Stimulated activated effector memory CD8-positive, alpha-beta T cell treated with anti-CD3 and anti-CD28 coated beads, Interleukin-12 subunit alpha, Interleukin-12 subunit beta, amount 100 ng/mL, for 72 hours (primary cell): ENCODE data around the gene ZNF468.
A peak's percentile ranks its signal among the peaks of the same experiment; 100 is the strongest.
"Not testable (repeated sequence)": the region's sequence is repeated elsewhere in the genome, so short reads cannot be mapped to it uniquely, and the experiment has no call there.

Experiments used
- ATAC-seq: fragments of 150-1000 bp; cut with Tn5 transposase; 2 replicates; pipeline ENCODE4 v1.10.0; 2021
- DNase-seq, 2 donors: peaks; one replicate each; pipeline ENCODE4 v3.0.0; 2021 to 2022; ENCODE audit warnings: low spot score in 2 of 2
- H3K27ac Mint-ChIP-seq: one replicate; pipeline ENCODE4 v1.8.0; 2022; ENCODE audit warnings: mild to moderate bottlenecking, mixed read lengths
- H3K36me3 Mint-ChIP-seq: one replicate; pipeline ENCODE4 v1.8.0; 2022; ENCODE audit warnings: mild to moderate bottlenecking, mixed read lengths
- H3K4me1 Mint-ChIP-seq: one replicate; pipeline ENCODE4 v1.8.0; 2022; ENCODE audit warnings: mixed read lengths
- H3K4me3 Mint-ChIP-seq: one replicate; pipeline ENCODE4 v1.8.0; 2022; ENCODE audit warnings: mild to moderate bottlenecking, mixed read lengths
- H3K9me3 Mint-ChIP-seq: one replicate; pipeline ENCODE4 v1.8.0; 2022; ENCODE audit warnings: mixed read lengths

The ZNF468 gene

DNA sequence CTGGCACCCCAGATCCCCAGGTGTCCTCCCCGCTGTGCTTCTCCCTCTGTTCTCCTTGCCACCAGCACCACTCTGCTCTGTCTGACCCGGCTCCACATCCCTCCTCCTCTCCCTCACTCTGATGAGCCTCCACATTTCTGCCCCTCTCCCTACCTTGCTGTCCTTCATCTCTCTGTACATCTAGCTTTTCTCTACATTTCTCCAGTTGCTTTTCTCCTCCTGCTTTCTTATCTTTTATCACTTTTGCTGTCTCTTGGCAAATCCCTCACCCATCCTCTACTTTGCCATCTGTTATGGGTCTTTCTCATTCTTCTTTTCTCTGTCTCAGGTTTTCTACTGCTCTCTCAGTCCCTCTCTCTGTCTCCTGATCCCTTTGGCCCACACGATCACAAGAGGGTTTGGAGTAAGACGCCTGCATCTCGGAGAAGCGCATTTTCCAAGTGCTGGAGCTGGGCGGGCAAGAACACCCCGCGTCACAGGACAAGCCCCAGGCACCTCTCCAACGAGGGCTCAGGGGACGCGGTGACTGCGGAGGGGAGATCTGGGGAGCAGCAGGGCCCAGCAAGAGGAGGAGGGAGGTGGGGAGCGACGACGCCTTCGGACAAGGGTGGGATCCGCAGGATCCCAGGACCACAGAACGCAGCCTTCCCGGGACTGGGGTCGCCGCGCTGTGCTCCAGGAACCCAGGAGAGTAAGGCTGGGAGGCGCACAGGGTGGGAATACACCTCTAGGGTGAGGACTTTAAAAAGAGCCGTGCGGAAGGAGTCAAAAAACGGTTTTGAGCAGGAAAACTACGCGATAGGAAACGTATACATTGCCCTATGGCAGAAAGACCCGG lies 660 bp downstream of the ZNF468 start:
- ATAC-seq = peak; percentile 52
- H3K27ac Mint-ChIP-seq = peak overlapping the region; percentile 88
- peaks cover 50% of the 10 kb centered on the region for H3K36me3 Mint-ChIP-seq
- not testable (repeated sequence) for DNase-seq, H3K9me3 Mint-ChIP-seq
- H3K4me3 Mint-ChIP-seq = peak overlapping the region; percentile 91
- H3K4me1 Mint-ChIP-seq = peaks cover 33% of the 10 kb centered on the region

DNA sequence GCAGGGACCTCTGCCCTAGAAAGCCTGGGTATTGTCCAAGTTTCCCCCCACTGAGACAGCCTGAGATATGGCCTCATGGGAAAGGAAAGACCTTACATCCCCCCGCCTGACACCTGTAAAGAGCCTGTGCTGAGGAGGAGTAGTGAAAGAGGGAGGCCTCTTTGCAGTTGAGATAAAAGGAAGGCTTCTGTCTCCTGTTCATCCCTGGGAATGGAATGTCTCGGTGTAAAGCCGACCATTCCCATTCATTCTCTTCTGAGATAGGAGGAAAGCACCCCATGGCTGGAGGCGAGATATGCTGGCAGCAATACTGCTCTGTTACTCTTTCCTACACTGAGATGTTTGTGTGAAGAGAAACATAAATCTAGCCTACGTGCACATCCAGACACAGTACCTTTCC lies 10.1 kb downstream of the ZNF468 start:
- not testable (repeated sequence) for H3K4me1 Mint-ChIP-seq, DNase-seq, H3K27ac Mint-ChIP-seq, ATAC-seq, H3K4me3 Mint-ChIP-seq
- Mint-ChIP-seq H3K36me3 (peaks cover 100% of the 10 kb centered on the region), H3K9me3 (peaks cover 11% of the 10 kb centered on the region)

DNA sequence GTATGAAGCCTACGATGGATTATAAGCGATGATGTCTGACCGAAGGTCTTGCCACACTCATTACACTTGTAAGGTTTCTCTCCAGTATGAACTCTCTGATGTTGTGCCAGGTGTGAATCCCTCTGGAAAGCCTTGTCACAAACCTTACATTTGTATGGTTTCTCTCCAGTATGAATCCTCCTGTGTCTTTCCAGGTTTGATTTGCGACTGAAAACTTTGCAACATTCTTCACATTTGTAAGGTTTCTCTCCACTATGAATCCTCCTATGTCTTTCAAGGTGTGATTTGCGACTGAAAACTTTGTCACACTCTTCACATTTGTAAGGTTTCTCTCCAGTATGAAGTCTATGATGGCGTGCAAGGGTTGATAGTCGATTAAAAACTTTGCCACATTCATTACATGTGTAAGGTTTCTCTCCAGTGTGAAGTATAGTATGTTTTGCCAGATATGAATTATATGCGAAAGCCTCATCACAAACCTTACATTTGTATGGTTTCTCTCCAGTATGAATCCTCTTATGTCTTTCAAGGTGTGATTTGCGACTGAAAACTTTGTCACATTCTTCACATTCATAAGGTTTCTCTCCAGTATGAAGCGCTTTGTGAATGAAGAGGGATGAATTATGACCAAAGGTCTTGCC lies 16.5 kb downstream of the ZNF468 start:
- H3K27ac Mint-ChIP-seq, ATAC-seq, H3K4me3 Mint-ChIP-seq, DNase-seq, H3K4me1 Mint-ChIP-seq: not testable (repeated sequence)
- Mint-ChIP-seq H3K36me3 (peaks cover 70% of the 10 kb centered on the region), H3K9me3 (peaks cover 17% of the 10 kb centered on the region)

DNA sequence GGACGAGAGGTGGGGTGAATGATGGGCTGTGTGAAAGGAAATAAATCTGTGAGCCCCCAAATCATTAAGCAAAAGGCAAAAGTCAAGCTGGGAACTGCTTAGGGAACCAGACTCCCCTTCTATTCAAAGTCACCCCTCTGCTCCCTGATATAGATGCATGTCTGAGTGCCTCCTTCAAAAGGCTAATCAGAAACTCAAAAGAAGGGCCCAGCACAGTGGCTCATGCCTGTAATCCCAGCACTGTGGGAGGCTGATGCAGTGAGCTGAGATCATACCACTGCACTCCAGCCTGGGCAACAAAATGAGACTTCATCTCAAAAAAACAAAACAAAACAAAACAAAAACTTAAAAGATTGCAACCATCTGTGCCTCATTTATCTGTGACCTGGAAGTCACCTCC lies 23.1 kb downstream of the ZNF468 start:
- Mint-ChIP-seq H3K27ac (peak overlapping the region; percentile 92), H3K4me1 (peaks cover 21% of the 10 kb centered on the region), H3K4me3 (peak overlapping the region; percentile 46), H3K9me3 (peaks cover 21% of the 10 kb centered on the region)
- not testable (repeated sequence) for H3K36me3 Mint-ChIP-seq, ATAC-seq, DNase-seq

DNA sequence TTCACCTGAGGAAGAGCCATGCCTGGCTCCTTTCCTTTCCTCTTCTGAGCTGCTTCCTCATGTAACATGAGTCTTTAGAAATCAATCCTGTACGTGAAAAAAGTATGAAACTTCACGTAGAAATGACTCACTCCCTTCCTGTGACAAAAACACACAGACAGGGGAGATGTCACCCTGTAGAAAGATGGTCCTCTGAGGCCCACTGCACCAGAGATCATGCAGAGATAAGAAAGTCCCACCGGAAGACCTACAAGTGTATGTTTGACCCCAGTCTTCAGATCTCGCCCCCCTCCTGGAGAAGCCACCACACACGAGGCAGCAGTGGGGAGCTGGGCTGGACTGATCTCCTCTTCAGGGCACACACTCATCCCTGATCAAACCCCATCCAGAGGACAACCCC lies 23.9 kb downstream of the ZNF468 start:
- H3K27ac Mint-ChIP-seq = peak overlapping the region; percentile 92
- H3K9me3 Mint-ChIP-seq = peaks cover 21% of the 10 kb centered on the region
- H3K4me1 Mint-ChIP-seq = peaks cover 21% of the 10 kb centered on the region
- DNase-seq, H3K36me3 Mint-ChIP-seq: not testable (repeated sequence)
- ATAC-seq = peak; percentile 85
- H3K4me3 Mint-ChIP-seq = peak overlapping the region; percentile 46

DNA sequence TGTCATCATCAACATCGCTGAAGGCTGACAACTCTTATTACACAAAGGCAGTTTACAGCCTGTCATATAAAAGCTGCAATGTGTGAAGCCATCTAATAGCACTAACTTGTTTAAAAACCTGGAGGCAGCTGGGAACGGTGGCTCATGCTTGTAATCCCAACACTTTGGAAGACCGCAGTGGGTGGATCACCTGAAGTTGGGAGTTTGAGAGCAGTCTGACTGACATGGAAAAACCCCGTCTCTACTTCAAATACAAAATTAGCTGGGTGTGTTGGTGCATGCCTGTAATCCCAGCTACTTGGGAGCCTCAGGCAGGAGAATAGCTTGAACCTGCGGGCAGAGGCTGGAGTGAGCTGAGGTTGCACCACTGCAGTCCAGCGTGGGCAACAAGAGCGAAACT lies 27.6 kb downstream of the ZNF468 start:
- not testable (repeated sequence) for ATAC-seq, DNase-seq, H3K4me3 Mint-ChIP-seq, H3K36me3 Mint-ChIP-seq, H3K9me3 Mint-ChIP-seq, H3K27ac Mint-ChIP-seq
- H3K4me1 Mint-ChIP-seq = peaks cover 21% of the 10 kb centered on the region

DNA sequence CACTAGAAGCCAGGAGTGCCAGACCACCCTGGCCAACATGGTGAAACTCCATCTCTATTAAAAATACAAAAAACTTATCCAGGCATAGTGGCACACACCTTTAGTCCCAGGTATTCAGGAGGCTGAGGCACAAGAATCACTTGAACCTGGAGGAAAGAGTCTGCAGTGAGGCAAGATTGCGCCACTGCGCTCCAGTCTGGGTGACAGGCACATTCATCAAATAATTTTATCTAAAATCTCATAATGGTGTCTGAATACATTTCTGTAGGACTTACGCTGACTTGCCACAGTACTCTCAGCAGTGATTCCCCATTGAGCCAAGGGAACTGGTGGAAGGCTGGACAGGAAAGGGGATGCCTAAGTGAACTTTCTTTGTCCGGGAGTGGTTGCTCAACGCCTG lies 31.7 kb downstream of the ZNF468 start:
- peaks cover 3% of the 10 kb centered on the region for H3K4me1 Mint-ChIP-seq
- H3K4me3 Mint-ChIP-seq = no peak overlapping the region
- no peak for DNase-seq
- no peaks in the 10 kb centered on the region for H3K9me3 Mint-ChIP-seq
- ATAC-seq = no peak
- peaks cover 3% of the 10 kb centered on the region for H3K36me3 Mint-ChIP-seq
- no peak overlapping the region for H3K27ac Mint-ChIP-seq

DNA sequence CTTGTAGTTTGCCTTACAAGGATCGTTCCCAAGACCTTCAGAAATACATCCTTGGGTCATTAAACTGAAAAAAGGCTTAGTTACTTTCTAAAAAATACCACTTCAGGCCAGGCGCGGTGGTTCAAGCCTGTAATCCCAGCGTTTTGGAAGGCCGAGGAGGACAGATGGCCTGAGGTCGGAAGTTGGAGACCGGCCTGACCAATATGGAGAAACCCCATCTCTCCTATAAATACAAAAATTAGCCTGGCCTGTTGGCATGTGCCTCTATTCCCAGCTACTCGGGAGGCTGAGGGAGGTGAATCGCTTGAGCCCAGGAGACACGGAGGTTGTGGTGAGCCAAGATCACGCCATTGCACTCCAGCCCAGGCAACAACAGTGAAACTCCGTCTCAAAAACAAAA lies 33.7 kb downstream of the ZNF468 start:
- H3K27ac Mint-ChIP-seq = no peak overlapping the region

DNA sequence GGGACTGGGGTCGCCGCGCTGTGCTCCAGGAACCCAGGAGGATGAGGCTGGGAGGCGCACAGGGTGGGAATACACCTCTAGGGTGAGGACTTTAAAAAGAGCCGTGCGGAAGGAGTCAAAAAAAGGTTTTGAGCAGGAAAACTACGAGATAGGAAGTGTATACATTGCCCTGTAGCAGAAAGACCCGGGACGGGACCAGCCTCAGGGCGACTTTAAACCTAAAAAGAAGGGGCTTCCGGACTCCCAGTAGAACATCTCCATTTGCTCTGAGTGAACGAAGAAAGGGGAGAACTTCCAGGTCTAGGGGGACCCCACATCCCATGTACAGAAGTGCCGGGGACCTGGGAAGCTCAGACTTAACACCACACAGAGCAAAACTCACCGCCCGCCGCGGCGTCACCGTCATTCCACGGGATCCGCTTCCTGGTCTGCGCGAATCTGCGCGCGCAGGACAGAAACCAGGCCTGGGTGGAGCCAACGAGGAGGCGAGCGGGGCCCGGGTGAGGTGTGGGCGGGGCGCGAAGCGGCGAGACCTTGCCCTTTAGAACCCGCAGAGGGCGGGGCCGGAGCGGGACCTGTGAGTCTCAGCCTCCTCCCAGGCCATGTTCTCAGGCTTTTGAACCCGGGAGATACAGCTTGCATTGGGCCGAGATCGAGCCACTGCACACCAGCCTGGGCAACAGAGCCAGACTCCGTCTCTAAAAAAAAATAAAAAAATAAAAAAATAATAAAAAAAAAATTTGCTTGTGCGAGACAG lies 36.0 kb downstream of the ZNF468 start, which contains the start of gene ZNF28:
Gene ZNF28, minus strand, starts transcription at position 430 of the 757 bp plus-strand sequence. CDS start 3,675 bp downstream, outside the sequence.
- not testable (repeated sequence) for H3K9me3 Mint-ChIP-seq
- ATAC-seq (peak; percentile 99), DNase-seq (peak; percentile 37 to 74)
- Mint-ChIP-seq H3K36me3 (peaks cover 34% of the 10 kb centered on the region), H3K27ac (peak within 1 kb of the TSS; percentile 93), H3K4me3 (peak within 1 kb of the TSS; percentile 92), H3K4me1 (peaks cover 19% of the 10 kb centered on the region)

More for the DNA sequence above, 33.7 kb downstream of the ZNF468 start:
- ATAC-seq = no peak
- H3K4me3 Mint-ChIP-seq = no peak overlapping the region
- H3K36me3 Mint-ChIP-seq = peaks cover 11% of the 10 kb centered on the region
- no peaks in the 10 kb centered on the region for H3K9me3 Mint-ChIP-seq
- no peak for DNase-seq
- peaks cover 11% of the 10 kb centered on the region for H3K4me1 Mint-ChIP-seq

DNA sequence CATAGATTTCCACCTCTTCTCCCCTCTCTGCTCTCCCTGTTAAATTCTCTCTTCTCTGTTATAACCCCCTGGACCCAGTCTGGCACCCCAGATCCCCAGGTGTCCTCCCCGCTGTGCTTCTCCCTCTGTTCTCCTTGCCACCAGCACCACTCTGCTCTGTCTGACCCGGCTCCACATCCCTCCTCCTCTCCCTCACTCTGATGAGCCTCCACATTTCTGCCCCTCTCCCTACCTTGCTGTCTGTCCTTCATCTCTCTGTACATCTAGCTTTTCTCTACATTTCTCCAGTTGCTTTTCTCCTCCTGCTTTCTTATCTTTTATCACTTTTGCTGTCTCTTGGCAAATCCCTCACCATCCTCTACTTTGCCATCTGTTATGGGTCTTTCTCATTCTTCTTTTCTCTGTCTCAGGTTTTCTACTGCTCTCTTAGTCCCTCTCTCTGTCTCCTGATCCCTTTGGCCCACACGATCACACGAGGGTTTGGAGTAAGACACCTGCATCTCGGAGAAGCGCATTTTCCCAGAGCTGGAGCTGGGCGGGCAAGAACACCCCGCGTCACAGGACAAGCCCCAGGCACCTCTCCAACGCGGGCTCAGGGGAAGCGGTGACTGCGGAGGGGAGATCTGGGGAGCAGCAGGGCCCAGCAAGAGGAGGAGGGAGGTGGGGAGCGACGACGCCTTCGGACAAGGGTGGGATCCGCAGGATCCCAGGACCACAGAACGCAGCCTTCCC lies 36.8 kb downstream of the ZNF468 start:
- Mint-ChIP-seq H3K36me3 (peaks cover 42% of the 10 kb centered on the region), H3K4me1 (peaks cover 19% of the 10 kb centered on the region), H3K27ac (peak overlapping the region; percentile 93), H3K4me3 (peak overlapping the region; percentile 92)
- peak; percentile 57 for ATAC-seq
- DNase-seq = peak; percentile 8 to 56
- not testable (repeated sequence) for H3K9me3 Mint-ChIP-seq

DNA sequence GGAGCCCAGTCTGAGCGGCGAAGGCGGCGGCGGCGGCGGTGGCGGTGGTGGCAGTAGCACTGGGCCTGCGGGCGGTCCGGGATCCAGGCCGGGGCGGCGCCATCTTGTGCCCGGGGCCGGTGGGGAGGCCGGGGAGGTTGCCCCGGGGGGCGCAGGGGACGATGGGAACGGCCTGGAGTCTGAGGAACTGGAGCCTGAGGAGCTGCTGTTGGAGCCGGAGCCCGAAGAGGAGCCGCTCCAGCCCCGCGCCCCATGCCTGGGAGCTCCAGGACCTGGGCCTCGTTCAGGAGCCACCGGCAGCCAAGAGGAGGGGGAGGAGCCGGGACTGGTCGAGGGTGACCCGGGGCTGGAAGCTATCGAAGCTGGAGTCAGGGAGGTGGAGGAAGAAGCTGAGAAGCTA lies 47.6 kb downstream of the ZNF468 start:
- Mint-ChIP-seq H3K36me3 (peaks cover 81% of the 10 kb centered on the region), H3K4me3 (no peak overlapping the region), H3K27ac (no peak overlapping the region), H3K4me1 (no peaks in the 10 kb centered on the region), H3K9me3 (peaks cover 4% of the 10 kb centered on the region)
- ATAC-seq (no peak), DNase-seq (no peak)

DNA sequence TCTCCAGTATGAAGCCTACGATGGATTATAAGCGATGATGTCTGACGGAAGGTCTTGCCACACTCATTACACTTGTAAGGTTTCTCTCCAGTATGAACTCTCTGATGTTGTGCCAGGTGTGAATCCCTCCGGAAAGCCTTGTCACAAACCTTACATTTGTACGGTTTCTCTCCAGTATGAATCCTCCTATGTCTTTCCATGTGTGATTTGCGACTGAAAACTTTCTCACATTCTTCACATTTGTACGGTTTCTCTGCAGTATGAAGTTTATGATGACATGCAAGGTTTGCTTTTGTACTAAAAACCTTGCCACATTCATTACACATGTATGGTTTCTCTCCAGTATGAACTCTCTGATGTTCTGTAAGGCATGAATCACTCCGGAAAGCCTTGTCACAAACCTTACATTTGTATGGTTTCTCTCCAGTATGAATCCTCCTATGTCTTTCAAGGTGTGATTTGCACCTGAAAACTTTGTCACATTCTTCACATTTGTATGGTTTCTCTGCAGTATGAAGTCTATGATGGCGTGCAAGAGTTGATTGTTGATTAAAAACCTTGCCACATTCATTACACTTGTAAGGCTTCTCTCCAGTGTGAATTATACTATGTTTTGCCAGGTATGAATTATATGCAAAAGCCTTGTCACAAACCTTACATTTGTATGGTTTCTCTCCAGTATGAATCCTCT lies 57.3 kb downstream of the ZNF468 start:
- ATAC-seq, H3K27ac Mint-ChIP-seq, H3K4me3 Mint-ChIP-seq, DNase-seq, H3K4me1 Mint-ChIP-seq: not testable (repeated sequence)
- Mint-ChIP-seq H3K36me3 (peaks cover 53% of the 10 kb centered on the region), H3K9me3 (peaks cover 35% of the 10 kb centered on the region)

DNA sequence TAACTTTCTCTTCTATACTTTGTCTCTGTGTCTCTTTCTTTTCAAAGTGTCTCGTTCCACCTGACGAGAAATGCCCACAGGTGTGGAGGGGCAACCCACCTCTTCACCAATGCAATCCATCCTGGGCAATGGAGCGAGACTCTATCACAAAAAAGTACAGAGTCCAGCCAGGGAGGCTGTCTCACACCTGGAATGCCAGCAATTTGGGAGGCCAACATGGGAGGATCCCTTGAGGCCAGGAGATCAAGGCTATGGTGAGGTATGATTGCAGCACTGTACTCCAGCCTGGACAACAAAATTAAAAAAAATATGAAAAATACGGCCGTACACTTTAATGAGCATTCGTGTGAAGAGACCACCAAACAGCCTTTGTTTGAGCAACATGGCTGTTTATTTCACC lies 68.0 kb downstream of the ZNF468 start:
- ATAC-seq (no peak), DNase-seq (no peak)
- Mint-ChIP-seq H3K4me3 (no peak overlapping the region), H3K9me3 (peaks cover 4% of the 10 kb centered on the region), H3K4me1 (peaks cover 33% of the 10 kb centered on the region), H3K27ac (no peak overlapping the region), H3K36me3 (peaks cover 16% of the 10 kb centered on the region)
